ENCODE data around the gene IFT74.

Gene IFT74

GRCh38 chr9:27107241-27107640 is 151.0 kb downstream of the IFT74 start (continued):
- TF ChIP-seq SCRT1 (tag by site-specific recombination; IDR thresholded peaks at IDR 0.05; ENCODE audit: borderline replicate concordance) (no peak), ZNF654 (tag by site-specific recombination; IDR thresholded peaks at IDR 0.05; ENCODE audit: low read depth) (no peak), ZEB2 (tag by site-specific recombination; IDR thresholded peaks at IDR 0.05) (no peak), ZBTB21 (tag by site-specific recombination; IDR thresholded peaks at IDR 0.05) (no peak), ZNF175 (tag by site-specific recombination; IDR thresholded peaks at IDR 0.05) (no peak), ZNF280D (tag by site-specific recombination; IDR thresholded peaks at IDR 0.05) (no peak), RBAK (tag by site-specific recombination; IDR thresholded peaks at IDR 0.05) (no peak), ZNF600 (tag by site-specific recombination; IDR thresholded peaks at IDR 0.05) (no peak), ZNF449 (tag by site-specific recombination; IDR thresholded peaks at IDR 0.05) (no peak)

GRCh38 chr9:27108981-27109541 is 152.8 kb downstream of the IFT74 start, which contains the start of gene TEK:
Gene TEK, plus strand, starts transcription at chr9:27109225. Its CDS starts 366 bp downstream, at chr9:27109591.
- Histone ChIP-seq H3K27ac (ENCODE audit: extremely low read depth, low read depth, low read length) (no peak within 1 kb of the TSS), H3K4me1 (ENCODE audit: control insufficient read depth, insufficient read depth, low read length) (no peaks in the 10 kb centered on the region), H3K36me3 (ENCODE audit: control insufficient read depth in 2 of 2, insufficient read depth in 1 of 2, low read length in 2 of 2) (no peaks in the 10 kb centered on the region), H3K4me3 (ENCODE audit: low read depth, low read length) (no peak within 1 kb of the TSS), H3K9me3 (ENCODE audit: control insufficient read depth, insufficient read depth, low read depth, low read length) (no peaks in the 10 kb centered on the region)
- CTCF ChIA-PET = no interaction called here
- POLR2A ChIA-PET = no interaction called here
- TF ChIP-seq ZNF112 (tag by site-specific recombination; IDR thresholded peaks at IDR 0.05) = no peak
- TF ChIP-seq ZNF221 (tag by site-specific recombination; IDR thresholded peaks at IDR 0.05; ENCODE audit: borderline replicate concordance) = no peak
- TF ChIP-seq ZNF341 (tag by site-specific recombination; IDR thresholded peaks at IDR 0.05; ENCODE audit: low read depth) = no peak
- no peak for TF ChIP-seq ZFP41 (tag by site-specific recombination; IDR thresholded peaks at IDR 0.05; ENCODE audit: borderline replicate concordance)
- no peak for TF ChIP-seq ZXDB (tag by site-specific recombination; IDR thresholded peaks at IDR 0.05)
- TF ChIP-seq ZNF18 (tag by site-specific recombination; IDR thresholded peaks at IDR 0.05) = no peak
- TF ChIP-seq ZBTB44 (tag by site-specific recombination; IDR thresholded peaks at IDR 0.05) = no peak
- TF ChIP-seq ZNF624 (tag by site-specific recombination; IDR thresholded peaks at IDR 0.05) = no peak
- no peak for TF ChIP-seq ZNF501 (tag by site-specific recombination; IDR thresholded peaks at IDR 0.05)

Measured in HEK293 (cell line).